NT2/D1 (cell line): ENCODE results near the gene KTN1.

Experiments used
- DNase-seq: peaks from one replicate; pipeline ENCODE4 v3.0.0-alpha.2; 2011; ENCODE audit warnings: low read depth, low spot score
- H3K27me3 ChIP-seq: 2 replicates; pipeline ENCODE4 v1.6.0; 2011; ENCODE audit warnings: mild to moderate bottlenecking; ENCODE audit not compliant: insufficient read length, insufficient read depth
- H3K36me3 ChIP-seq: 2 replicates; pipeline ENCODE4 v1.6.1; 2011; ENCODE audit warnings: mild to moderate bottlenecking, low read length, mixed read lengths; ENCODE audit not compliant: insufficient read depth, insufficient read length
- H3K4me1 ChIP-seq: 2 replicates; pipeline ENCODE4 v1.5.1; 2011; ENCODE audit not compliant: insufficient read depth, insufficient read length
- H3K4me3 ChIP-seq: 2 replicates; pipeline ENCODE4 v1.5.1; 2011; ENCODE audit warnings: low read depth; ENCODE audit not compliant: insufficient read length
- H3K9ac ChIP-seq: 2 replicates; pipeline ENCODE4 v1.6.0; 2011; ENCODE audit warnings: low read depth; ENCODE audit not compliant: insufficient read length
- H3K9me3 ChIP-seq: 2 replicates; pipeline ENCODE4 v1.5.1; 2011; ENCODE audit warnings: mild to moderate bottlenecking, low read length; ENCODE audit not compliant: insufficient read depth
- SUZ12 ChIP-seq: IDR thresholded peaks from 2 replicates; pipeline ENCODE4 v1.6.1; 2011; ENCODE audit not compliant: insufficient read length, insufficient read depth; ENCODE audit errors: extremely low read depth
- YY1 ChIP-seq: IDR thresholded peaks from 2 replicates; pipeline ENCODE4 v1.6.1; 2011; ENCODE audit not compliant: insufficient read length, insufficient read depth
- ZNF274 ChIP-seq: IDR thresholded peaks from 2 replicates; pipeline ENCODE4 v1.6.1; 2011; ENCODE audit warnings: mild to moderate bottlenecking, low read depth, low read length

Gene KTN1

GRCh38 chr14:55638665-55639064, 58.7 kb downstream of the KTN1 start:
- DNase-seq, result no peak
- H3K4me1 ChIP-seq, result no peaks in the 10 kb centered on the region
- no peaks in the 10 kb centered on the region for H3K27me3 ChIP-seq
- H3K9ac ChIP-seq, result no peak overlapping the region
- H3K4me3 ChIP-seq, result no peak overlapping the region
- no peak for TF ChIP-seq YY1
- no peak for TF ChIP-seq ZNF274
- TF ChIP-seq SUZ12, result no peak
- H3K9me3 ChIP-seq, result no peaks in the 10 kb centered on the region
- peaks cover 67% of the 10 kb centered on the region for H3K36me3 ChIP-seq

GRCh38 chr14:55641290-55641689, 61.3 kb downstream of the KTN1 start:
- Histone ChIP-seq H3K36me3 (peaks cover 49% of the 10 kb centered on the region), H3K4me1 (no peaks in the 10 kb centered on the region), H3K4me3 (no peak overlapping the region), H3K9ac (no peak overlapping the region), H3K27me3 (no peaks in the 10 kb centered on the region), H3K9me3 (no peaks in the 10 kb centered on the region)
- no peak for DNase-seq
- no peak for TF ChIP-seq YY1
- TF ChIP-seq ZNF274, result no peak
- no peak for TF ChIP-seq SUZ12

- peak; percentile 16 for DNase-seq
- Histone ChIP-seq H3K27me3 (no peaks in the 10 kb centered on the region), H3K36me3 (peaks cover 47% of the 10 kb centered on the region), H3K4me1 (no peaks in the 10 kb centered on the region), H3K4me3 (no peak overlapping the region), H3K9ac (no peak overlapping the region), H3K9me3 (no peaks in the 10 kb centered on the region)
- TF ChIP-seq YY1 (no peak), ZNF274 (no peak), SUZ12 (no peak)
Observed at GRCh38 chr14:55641954-55642353, 61.9 kb downstream of the KTN1 start.

- Histone ChIP-seq H3K9me3 (no peaks in the 10 kb centered on the region), H3K9ac (no peak overlapping the region), H3K36me3 (peaks cover 34% of the 10 kb centered on the region), H3K4me3 (no peak overlapping the region), H3K4me1 (no peaks in the 10 kb centered on the region), H3K27me3 (no peaks in the 10 kb centered on the region)
- no peak for DNase-seq
- TF ChIP-seq SUZ12 (no peak), YY1 (no peak), ZNF274 (no peak)
Observed at GRCh38 chr14:55645145-55645544, 65.1 kb downstream of the KTN1 start.

GRCh38 chr14:55645845-55646832, 66.1 kb downstream of the KTN1 start:
- H3K27me3 ChIP-seq, result no peaks in the 10 kb centered on the region
- TF ChIP-seq ZNF274, result no peak
- no peak for TF ChIP-seq YY1
- no peak for TF ChIP-seq SUZ12
- H3K4me1 ChIP-seq, result no peaks in the 10 kb centered on the region
- DNase-seq, result no peak
- H3K4me3 ChIP-seq, result no peak overlapping the region
- no peak overlapping the region for H3K9ac ChIP-seq
- H3K36me3 ChIP-seq, result peaks cover 35% of the 10 kb centered on the region
- H3K9me3 ChIP-seq, result no peaks in the 10 kb centered on the region

GRCh38 chr14:55650992-55651391, 71.0 kb downstream of the KTN1 start:
- Histone ChIP-seq H3K4me3 (no peak overlapping the region), H3K4me1 (no peaks in the 10 kb centered on the region), H3K36me3 (peaks cover 49% of the 10 kb centered on the region), H3K9ac (no peak overlapping the region), H3K9me3 (no peaks in the 10 kb centered on the region), H3K27me3 (no peaks in the 10 kb centered on the region)
- DNase-seq, result no peak
- no peak for TF ChIP-seq YY1
- TF ChIP-seq ZNF274, result no peak
- TF ChIP-seq SUZ12, result no peak

- Histone ChIP-seq H3K4me3 (no peak overlapping the region), H3K4me1 (no peaks in the 10 kb centered on the region), H3K27me3 (no peaks in the 10 kb centered on the region), H3K9me3 (no peaks in the 10 kb centered on the region), H3K9ac (no peak overlapping the region), H3K36me3 (peaks cover 54% of the 10 kb centered on the region)
- TF ChIP-seq ZNF274 (no peak), SUZ12 (no peak), YY1 (no peak)
- no peak for DNase-seq
Observed at GRCh38 chr14:55654243-55654642, 74.2 kb downstream of the KTN1 start.
